Ecto neural progenitor cell (in vitro differentiated cells): ENCODE results near the gene HSPB1.
"Not testable (repeated sequence)": the region's sequence is repeated elsewhere in the genome, so short reads cannot be mapped to it uniquely, and the experiment has no call there.

ENCODE experiments used
- DNase-seq: peaks from one replicate; pipeline ENCODE4 v3.0.0-alpha.2; 2018; ENCODE audit warnings: low spot score

Gene HSPB1

DNA sequence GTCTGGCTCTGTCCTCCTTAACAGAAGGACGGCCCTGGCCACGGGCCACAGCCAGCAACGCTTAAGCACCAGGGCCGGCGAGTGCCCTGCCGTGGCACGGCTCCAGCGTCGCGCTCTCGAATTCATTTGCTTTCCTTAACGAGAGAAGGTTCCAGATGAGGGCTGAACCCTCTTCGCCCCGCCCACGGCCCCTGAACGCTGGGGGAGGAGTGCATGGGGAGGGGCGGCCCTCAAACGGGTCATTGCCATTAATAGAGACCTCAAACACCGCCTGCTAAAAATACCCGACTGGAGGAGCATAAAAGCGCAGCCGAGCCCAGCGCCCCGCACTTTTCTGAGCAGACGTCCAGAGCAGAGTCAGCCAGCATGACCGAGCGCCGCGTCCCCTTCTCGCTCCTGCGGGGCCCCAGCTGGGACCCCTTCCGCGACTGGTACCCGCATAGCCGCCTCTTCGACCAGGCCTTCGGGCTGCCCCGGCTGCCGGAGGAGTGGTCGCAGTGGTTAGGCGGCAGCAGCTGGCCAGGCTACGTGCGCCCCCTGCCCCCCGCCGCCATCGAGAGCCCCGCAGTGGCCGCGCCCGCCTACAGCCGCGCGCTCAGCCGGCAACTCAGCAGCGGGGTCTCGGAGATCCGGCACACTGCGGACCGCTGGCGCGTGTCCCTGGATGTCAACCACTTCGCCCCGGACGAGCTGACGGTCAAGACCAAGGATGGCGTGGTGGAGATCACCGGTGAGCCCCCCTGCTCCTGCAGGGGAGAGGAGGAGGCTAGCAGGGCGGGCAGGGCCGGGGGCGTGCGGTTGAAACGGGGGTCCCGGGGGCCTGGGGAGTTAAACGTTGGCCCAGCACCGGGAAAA is at the start of gene HSPB1:
HSPB1 (plus strand) TSS at position 327 of the 855 bp plus-strand sequence; CDS start at position 367, 40 bp downstream.
- peak; percentile 80 for DNase-seq

DNA sequence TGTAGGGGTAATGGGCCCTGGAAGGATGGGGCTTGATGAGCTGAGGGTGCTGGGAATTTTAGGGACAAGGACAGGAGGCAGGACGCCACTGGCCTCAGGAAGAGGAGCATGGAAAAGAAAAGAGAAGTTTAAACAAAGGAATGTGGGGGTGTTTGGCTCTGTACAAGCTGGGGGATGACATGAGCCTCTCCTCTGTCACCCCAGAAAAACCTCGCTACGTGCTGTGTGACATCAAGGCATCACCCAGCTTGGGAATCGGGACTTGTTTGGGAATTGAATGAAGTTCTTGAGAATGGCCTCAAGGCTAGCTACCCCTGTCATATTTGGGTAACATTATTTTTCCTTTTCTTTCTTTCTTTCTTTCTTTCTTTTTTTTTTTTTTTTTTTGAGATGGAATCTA is 47.7 kb upstream of the HSPB1 start:
- DNase-seq: no peak

DNA sequence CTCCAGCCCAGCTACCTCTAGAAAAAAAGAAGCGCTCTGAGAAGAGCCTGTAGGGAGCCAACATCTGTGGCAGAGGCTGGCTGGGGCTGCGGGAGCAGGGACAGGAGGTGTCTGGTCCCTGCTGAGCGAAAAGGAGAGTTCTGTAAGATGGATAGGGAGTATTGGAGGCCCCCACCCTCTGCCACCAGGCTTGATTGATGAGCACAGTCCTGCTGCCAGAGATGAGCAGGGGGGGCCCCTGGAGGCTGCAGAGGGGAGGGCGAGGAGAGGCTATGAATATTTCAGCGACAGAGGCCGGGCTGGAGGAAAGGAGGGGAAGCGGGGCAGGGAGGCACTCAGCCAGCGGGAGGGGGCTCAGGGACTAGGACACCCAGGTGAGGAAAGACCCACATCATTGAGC is 44.5 kb upstream of the HSPB1 start:
- DNase-seq: no peak

DNA sequence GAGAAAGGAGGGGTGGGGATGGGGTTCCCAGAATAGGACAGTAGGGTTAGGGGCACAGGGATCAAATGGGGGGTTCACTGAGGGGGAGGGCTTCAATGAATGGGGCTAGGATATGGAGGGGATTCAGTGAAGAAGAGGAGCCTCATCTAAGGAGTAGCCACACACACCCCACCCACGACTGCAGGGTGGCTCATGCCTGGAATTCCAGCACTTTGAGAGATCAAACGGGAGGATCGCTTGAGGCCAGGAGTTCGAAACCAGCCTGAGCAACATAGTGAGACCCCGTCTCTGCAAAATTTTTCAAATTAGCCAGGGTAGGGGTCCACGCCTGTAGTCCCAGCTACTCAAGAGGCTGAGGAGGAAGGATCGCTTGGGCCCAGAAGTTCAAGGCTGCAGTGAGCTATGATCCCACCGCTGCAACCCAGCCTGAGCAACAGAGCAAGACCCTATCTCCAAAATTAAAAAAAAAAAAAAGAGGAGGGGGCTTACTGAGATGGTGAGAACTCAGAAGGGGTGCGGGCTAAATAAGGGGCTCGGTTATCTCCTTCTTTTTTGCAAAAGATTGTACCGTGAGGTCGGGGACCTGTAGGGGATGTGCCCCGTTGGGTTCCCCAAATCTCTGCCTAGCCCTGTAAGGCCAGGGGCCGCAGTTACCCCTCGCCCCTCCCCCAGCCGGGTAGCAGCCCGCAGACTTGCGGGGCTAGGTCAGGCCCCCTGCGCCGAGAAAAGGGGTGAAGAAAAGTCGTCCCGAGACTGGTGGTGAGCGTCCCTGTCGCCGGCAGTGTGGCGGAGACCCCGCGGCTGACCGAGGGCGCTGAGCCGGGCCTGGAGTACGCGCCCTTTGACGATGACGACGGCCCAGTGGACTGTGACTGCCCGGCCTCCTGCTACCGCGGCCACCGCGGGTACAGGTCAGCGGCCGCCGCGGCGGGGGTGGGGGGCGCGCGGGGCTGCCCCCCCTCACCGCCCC is 43.1 kb upstream of the HSPB1 start:
- DNase-seq: peak; percentile 79

DNA sequence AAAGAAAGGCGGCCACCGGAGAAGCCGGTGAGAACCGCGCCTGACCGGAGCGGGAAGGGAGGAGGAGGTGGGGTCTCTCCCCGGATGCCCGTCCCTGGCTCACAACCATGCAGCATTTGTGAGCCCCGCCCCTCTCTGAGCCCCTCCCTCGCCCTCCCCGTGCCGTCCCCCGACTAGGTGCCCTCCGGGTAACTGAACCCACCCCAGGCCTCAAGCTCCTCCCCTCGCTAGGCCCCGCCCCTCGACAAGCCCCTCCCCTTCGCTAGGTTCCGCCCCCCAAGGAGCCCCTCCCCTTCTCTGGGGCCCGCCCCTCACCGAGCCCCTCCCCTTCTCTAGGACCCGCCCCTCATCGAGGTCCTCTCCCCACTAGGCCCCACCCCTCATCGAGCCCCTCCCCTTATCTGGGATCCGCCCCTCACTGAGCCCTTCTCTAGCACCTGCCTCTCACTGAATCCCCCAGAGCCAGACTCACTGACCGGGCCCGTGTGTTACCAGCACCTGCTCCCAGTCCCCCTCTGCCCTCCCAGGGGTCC is 42.2 kb upstream of the HSPB1 start:
- DNase-seq: peak; percentile 97

DNA sequence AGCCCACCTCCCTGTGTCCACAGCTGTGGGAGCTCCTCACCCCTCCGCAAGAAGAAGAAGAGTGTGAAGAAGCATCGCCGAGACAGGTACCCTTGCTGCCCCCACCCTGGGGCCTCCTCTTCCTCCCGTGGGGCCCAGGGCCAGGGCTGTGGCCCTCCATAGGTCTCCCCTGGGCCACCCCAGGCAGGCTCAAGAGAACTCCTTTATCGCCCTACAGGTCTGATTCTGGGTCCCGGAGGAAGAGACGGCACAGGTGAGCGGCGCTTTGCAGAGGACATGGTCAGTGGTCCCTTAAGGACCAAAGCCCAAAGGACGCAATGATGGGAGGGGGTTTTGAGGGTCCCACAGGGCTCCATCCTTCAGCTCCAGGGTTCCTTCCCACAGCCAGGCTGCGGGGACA is 41.1 kb upstream of the HSPB1 start:
- no peak for DNase-seq

DNA sequence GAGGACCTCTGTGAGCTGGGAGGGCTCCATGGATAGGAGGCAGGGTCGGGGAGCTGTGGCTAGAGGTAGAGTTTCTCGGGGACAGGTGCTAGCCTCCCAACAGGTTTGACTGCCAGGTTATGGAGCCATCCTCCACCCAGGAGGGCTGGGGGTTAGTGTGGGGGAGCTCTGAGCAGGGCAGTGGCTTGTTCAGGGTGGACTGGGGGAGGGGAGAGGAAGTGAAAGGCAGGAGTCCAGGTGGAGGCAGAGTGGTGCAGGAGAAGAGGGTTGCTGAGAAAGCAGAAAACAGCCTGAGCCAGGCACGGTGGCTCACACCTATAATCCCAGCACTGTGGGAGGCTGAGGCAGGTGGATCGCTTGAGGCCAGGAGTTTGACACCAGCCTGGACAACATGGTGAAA is 40.5 kb upstream of the HSPB1 start:
- no peak for DNase-seq

DNA sequence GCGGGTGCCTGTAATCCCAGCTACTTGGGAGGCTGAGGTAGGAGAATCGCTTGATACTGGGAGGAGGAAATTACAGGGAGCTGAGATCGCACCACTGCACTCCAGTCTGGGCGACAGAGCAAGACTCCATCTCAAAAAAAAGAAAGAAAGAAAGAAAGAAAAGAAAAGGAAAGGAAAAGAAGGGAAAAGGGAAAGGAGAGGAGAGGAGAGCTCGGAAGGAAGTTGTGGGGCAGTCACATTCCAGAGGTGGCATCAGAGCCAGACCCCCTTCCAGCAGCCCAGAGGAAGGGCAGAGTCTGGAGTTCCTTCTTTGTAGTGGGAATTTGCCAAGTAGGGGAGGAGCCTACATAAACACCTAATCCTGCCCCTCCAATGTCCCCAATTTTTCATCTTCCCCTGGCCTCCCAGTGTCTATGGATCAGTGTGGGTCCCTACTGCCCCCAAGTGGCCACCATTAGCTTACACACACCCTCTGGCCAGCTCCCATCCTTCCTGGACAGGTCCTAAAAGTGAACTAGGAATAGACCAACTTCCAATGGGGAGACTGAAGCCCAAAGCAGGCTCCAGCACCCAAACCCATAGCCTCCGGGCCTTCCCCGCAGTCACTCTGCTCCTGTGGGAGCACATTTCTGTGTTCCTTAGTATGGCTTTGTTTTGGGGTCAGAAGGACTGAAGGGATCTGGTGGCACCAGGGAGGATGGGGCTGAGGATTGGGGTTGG is 39.6 kb upstream of the HSPB1 start:
- peak; percentile 76 for DNase-seq

DNA sequence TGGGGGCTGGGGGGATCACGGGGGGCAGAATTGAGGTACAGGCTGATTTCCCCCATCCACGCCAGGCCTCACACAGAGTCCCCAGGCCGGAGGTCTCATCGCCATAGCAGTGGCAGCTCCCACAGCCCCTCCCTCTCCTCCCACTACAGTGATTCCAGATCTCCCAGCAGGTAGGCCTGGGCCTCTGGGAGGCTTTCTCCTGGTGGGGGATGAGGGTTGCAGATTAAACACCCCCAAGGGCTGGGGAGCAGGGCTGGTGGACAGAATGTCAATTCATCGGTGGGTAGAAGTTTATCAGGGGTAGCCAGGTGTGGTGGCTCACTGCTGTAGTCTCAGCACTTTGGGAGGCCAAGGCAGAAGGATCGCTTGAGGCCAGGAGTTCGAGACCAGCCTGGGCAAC is 37.2 kb upstream of the HSPB1 start:
- no peak for DNase-seq

DNA sequence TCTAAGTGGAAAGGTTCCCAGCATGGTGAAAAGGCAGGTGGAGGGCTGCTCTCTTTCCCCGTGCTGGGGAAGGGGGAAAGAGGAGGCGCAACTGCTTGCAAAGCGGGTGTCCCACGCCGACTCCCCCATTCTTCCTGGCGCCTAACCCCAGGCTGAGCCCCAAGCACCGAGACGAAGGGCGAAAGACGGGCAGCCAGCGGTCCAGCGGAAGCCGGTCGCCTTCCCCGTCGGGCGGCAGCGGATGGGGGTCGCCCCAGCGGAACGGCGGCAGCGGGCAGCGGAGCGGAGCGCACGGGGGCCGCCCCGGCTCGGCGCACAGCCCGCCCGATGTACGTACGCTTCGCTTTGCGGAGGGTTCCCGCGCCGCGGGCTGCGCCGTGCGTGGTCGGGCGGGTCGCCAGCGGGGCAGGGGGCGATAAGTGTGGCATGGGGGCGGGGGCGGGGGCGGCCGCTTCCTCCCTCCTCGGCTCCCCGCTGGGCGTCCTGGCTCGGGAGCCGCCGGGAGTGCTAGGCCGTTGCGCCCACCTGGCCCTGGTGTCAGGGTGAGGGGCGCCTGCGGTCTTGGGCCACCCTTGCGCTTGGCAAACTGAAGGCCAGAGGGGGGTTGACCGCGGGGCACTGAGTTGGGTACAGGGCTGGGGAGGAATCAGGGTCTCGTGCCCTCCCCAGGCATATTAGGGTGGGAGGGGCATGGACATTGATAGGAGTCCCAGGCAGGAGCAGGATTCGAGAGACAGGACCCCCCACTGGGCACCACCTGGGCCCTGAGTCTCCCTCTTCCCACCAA is 35.2 kb upstream of the HSPB1 start:
- peak; percentile 69 for DNase-seq

DNA sequence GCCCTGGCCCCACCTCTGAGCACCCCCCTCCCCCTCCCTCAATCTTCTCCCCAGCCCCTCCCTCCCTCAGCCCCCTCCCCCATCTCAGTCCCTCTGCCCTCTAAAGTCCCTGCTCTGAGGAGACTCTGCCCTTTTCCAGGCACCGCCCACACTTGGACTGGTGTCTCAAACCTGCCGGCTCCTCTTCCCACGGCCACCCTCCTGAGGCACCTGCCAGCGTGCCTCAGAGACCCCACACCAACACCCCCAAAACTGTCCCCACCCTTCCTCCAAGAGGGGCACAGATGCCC is 34.6 kb upstream of the HSPB1 start:
- DNase-seq: no peak

DNA sequence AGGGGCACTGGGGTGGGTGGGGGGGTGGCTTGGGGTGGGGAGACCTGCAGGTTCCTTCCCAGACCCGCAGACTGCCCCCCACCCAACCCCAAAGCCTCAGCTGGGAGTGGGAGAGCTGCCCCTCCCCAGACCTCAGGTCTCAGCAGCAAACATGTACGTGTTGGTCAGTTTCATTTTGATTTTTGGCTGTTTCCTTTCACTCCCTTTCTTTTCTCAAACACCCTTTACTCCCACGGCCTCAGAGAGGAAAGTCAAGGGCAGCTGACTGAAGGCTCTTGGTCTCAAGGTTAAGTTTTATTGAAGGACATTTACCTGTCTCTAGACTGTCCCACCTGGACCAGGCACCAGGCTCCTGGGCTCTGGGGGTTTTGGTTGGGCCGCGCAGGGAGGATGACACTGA is 34.1 kb upstream of the HSPB1 start:
- DNase-seq: no peak

DNA sequence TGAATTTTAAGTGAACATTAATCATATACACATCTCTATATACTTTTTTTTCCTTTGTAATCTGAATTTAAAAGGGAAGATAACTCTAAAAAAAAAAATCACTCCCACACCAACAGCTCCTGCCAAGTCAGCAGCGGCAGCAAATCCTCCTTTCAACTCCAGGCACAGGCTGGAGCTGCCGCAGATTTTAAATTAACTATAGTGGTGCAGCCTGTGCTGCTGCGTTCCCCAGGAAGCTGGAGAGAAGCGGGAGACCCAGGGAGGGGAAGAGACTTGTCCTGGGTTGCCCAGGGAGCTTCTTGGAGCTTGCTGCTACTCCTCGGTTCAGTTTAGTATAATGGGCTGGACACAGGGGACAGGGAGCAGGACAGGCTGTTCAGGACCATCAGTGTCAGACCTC is 32.6 kb upstream of the HSPB1 start:
- DNase-seq: no peak

DNA sequence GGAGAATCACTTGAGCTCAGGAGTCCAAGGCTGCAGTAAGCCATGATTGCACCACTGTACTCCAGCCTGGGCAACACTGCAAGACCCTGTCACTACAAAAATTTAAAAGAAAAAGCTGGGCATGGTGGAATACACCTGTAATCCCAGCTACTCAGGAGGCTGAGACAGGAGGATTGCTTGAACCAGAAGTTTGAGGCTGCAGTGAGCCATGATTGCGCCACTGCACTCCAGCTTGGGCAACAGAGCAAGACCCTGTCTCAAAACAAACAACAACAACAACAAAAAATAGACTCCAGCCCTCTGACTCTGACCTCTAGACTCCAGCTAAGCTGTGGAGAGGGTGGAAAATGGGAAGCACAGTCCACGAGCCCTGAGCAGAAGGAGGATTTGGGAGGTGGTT is 31.1 kb upstream of the HSPB1 start:
- not testable (repeated sequence) for DNase-seq

DNA sequence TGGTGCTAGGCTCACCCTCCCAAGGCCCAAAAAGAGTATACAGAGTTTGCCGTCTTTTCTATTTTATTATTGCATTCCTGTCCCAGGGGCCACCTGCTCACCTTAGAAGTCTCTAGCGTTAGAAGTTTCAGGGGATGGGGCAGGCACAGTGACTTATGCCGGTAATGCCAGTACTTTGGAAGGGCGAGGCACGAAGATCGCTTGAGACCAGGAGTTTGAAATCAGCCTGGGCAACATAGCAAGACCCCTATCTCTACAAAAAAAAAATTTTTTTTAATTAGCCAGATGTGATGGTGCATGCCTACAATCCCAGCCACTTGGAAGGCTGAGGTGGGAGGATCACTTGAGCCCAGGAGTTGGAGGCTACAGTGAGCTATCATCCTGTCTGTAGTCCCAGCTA is 30.3 kb upstream of the HSPB1 start:
- no peak for DNase-seq

DNA sequence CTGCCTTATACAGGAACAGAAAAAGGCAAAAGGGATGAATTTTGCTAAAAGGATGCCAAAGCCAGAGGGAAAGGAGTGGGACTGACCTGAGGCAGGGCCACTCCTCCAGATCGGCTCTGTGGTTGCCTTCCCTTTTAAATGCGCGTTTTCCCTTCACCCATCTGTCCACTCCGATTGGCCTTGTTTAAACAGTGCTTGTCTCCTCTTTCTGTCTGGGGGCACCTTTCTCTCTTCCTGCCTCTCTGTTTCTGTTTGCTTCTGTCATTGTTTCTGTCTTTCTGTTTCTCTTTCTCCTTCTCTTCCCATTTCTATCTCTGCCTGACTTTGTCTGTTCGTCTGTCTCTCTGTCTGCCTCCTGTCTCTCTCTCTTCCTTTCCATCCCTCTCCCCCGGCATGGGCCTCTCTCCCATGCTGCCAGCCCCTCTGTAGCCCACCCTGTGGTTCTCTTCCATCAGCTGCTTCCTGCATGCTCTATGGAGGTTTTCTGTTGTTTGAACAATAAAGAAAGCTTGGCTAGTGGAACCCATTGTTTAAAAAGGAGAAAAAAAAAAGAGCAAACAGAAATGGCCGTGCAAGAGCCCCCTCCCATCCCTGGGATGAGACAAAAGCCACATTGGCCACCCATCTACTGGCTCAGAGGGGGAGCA is 29.5 kb upstream of the HSPB1 start:
- no peak for DNase-seq

DNA sequence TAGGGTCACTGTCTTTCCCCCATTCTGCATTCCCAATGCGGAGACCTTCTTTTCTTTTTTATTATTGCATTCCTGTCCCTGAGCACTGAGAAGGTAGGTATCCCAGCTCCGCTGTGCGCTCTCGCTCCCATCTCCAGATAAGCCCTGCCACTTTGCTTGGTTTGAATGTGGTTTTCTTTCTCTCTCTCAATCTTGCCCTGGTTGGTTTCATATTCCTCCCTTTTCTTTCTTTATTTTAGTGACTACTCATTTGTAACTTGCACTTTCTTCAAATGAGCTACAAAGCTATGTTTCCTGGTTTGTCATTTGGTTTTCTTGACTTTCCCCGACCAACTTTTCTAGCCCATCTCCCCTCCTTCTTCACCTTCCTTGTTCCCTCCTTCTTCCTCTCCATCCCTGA is 29.0 kb upstream of the HSPB1 start:
- DNase-seq: no peak

DNA sequence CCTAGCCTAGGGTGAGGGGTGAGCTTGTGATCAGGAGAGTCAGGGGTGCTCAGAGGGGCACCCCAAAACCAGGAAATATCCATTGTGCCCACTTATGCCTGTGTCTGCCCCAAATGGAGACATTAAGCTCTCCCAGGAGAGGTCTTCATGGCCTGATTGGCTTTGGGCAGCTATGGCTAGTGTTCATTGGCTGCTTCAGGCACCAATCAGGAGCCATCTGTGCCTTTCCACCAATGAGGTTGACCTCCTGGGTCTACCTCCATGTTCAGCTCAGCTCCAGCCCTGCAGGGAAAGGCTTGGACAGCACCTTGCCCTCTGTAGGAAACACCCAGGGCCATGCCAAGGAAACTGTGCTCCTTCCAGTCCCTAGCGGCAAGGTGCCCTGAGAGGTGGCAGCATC is 23.9 kb upstream of the HSPB1 start:
- DNase-seq: no peak

DNA sequence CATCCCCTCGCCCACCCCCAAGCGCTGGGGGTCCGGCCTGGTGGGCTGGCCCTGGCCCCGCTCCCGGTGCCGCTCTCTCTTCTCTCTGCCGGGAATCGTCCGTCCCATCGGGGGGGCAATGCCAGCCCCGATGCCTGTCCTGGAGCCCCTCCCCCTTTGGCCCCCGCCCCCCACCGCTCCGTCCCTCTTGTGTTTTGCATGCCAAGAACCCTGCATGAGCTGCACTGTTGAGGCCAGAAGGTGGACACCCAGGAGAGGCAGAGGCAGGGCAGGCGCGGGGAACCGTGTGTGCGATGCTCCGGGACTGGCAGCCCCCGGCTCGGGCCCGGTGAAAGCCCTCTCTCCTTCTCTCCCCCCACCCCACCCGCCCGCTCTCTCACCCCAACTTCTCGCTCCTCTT is 22.1 kb upstream of the HSPB1 start:
- peak; percentile 56 for DNase-seq

DNA sequence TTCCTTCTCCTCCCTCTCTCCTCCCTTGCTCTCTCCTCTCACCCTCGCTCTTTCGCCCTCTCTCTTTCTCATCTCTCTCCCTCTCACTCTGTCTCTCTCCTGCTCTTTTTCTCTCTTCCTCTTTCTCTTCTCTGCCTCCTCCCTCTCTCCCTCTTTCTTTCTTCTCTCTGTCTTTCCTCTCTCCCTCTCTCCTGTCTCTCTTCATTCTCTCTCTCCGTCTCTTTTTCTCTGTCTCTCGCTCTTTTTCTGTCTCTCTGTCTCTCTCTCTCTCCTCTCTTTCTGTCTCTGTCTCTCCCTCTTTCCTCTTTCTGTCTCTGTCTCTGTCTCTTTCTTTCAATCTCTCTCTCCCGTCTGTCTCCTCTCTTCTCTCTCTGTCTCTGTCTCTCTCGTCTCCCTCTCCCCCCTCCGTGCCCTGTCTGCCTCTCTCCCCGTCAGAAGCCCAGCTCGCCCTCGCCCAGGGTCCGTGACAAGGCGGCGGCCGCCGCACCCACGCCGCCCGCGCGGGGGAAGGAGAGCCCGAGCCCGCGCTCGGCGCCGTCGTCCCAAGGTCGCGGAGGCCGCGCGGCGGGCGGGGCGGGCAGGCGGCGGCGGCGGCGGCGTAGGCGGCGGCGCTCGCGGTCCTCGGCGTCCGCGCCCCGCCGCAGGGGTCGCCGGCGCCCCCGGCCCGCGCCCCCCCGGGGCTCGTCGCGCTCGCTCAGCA is 21.3 kb upstream of the HSPB1 start:
- DNase-seq: peak; percentile 41
